Lower lobe of right lung (tissue), 2 donors: ENCODE data around the gene MRTFA. TPM values are rescaled to one million over a fixed set of nuclear protein-coding genes. Genes with fewer than 3 reads are reported as not detected.

ENCODE experiments used
- ATAC-seq, 2 donors: fragments of 200-7000 bp; cut with Tn5 transposase; one replicate each; pipeline ENCODE4 v1.9.1; 2020 to 2022; ENCODE audit warnings: mild to moderate bottlenecking in 2 of 2, moderate library complexity in 2 of 2
- DNase-seq: peaks from one replicate; pipeline ENCODE4 v3.0.0-alpha.2; 2020
- H3K27ac ChIP-seq: fragments of 200-600 bp; one replicate; pipeline ENCODE4 v1.8.0; 2022
- H3K27me3 ChIP-seq: fragments of 200-600 bp; one replicate; pipeline ENCODE4 v1.8.0; 2022; ENCODE audit warnings: low read depth
- H3K36me3 ChIP-seq: fragments of 200-600 bp; one replicate; pipeline ENCODE4 v1.8.0; 2022; ENCODE audit warnings: mild to moderate bottlenecking
- H3K4me1 ChIP-seq: fragments of 200-600 bp; one replicate; pipeline ENCODE4 v1.8.0; 2022
- H3K4me3 ChIP-seq: fragments of 200-600 bp; one replicate; pipeline ENCODE4 v1.8.0; 2022; ENCODE audit warnings: mild to moderate bottlenecking
- H3K9me3 ChIP-seq: fragments of 200-600 bp; one replicate; pipeline ENCODE4 v1.8.0; 2022
- intact Hi-C: fragments of 100-400 bp; cut with DNase I; formaldehyde crosslinking; loops from one replicate; pipeline ENCODE4 v1.11.0; 2022
- total RNA-seq: library from RNA; stranded (reverse); fragmentation: NEBNext Ultra II Directional; extraction: Animal tissue kit (Norgen Biotek cat#: 25700); gene quantifications from one replicate; pipeline ENCODE4 v1.2.1, GENCODE V29; 2021
- TF ChIP-seq, protein P1 (sequence below): fragments of 200-600 bp; IDR thresholded peaks from one replicate; pipeline ENCODE4 v1.8.0; 2022; ENCODE audit warnings: antibody characterized with exemption, mild to moderate bottlenecking
- donor health status: DM: no; HTN: yes; CAD: no; lungs with severe emphysema.

Gene MRTFA
- total RNA-seq, 1 donor from 2014 or later: 54.2 TPM

DNA sequence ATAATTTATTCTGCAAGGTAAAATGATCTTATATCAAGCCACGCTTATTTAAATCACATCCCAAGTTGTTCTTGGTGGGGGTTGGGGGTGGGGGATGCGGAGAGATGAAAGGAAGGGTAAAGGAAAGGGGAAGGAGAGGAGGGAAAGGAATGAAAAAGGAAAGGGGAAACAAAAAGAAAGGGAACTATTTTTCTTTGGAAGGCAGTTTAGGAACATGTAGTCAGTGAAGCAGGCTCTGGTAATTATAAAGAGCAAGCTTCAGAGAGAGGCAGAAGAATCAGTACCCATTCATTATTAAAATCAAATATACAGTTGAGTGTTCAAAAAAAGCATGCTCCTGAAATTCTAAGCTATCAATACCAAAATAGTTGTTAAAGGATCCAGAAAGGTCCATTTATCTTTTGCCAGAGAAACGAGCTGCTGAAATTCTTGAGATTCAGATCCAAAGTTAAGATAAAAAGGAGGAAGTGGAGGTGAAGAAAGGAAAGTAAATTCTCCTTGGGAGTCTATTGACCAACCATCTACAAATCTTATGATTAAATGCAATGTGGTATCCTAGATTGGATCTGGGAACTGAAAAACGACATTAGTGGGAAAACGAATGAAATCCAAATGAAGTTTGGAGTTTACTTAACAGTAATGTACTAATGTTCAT lies 158.7 kb downstream of the MRTFA start:
- no peak for ATAC-seq
- no peaks in the 10 kb centered on the region for H3K27me3 ChIP-seq
- intact Hi-C loops: no loop called here
- H3K36me3 ChIP-seq: no peaks in the 10 kb centered on the region
- no peaks in the 10 kb centered on the region for H3K9me3 ChIP-seq
- TF ChIP-seq, protein P1, sequence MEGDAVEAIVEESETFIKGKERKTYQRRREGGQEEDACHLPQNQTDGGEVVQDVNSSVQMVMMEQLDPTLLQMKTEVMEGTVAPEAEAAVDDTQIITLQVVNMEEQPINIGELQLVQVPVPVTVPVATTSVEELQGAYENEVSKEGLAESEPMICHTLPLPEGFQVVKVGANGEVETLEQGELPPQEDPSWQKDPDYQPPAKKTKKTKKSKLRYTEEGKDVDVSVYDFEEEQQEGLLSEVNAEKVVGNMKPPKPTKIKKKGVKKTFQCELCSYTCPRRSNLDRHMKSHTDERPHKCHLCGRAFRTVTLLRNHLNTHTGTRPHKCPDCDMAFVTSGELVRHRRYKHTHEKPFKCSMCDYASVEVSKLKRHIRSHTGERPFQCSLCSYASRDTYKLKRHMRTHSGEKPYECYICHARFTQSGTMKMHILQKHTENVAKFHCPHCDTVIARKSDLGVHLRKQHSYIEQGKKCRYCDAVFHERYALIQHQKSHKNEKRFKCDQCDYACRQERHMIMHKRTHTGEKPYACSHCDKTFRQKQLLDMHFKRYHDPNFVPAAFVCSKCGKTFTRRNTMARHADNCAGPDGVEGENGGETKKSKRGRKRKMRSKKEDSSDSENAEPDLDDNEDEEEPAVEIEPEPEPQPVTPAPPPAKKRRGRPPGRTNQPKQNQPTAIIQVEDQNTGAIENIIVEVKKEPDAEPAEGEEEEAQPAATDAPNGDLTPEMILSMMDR: no peak
- DNase-seq: no peak
- H3K4me3 ChIP-seq: no peak overlapping the region
- H3K4me1 ChIP-seq: peaks cover 23% of the 10 kb centered on the region
- no peak overlapping the region for H3K27ac ChIP-seq

DNA sequence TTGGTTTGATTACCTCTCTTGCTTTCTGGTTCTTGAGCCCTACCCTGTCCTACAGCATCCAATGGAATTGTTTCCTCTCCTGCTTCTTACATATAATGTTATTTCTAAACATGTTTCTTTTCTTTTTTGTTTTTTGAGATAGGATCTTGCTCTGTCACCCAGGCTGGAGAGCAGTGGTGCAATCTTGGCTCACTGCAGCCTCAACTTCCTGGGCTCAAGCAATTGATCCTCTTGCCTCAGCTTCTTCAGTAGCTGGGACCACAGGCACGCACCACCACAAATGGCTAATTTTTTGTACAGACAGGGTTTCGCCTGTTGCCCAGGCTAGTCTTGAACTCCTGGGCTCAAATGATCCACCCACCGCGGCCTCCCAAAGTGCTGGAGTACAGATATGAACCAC lies 160.2 kb downstream of the MRTFA start:
- no peak overlapping the region for H3K27ac ChIP-seq
- TF ChIP-seq, protein P1: no peak
- no peak for ATAC-seq
- H3K9me3 ChIP-seq: no peaks in the 10 kb centered on the region
- intact Hi-C loops: no loop called here
- peaks cover 22% of the 10 kb centered on the region for H3K4me1 ChIP-seq
- no peak overlapping the region for H3K4me3 ChIP-seq
- no peaks in the 10 kb centered on the region for H3K27me3 ChIP-seq
- no peaks in the 10 kb centered on the region for H3K36me3 ChIP-seq
- DNase-seq: no peak

DNA sequence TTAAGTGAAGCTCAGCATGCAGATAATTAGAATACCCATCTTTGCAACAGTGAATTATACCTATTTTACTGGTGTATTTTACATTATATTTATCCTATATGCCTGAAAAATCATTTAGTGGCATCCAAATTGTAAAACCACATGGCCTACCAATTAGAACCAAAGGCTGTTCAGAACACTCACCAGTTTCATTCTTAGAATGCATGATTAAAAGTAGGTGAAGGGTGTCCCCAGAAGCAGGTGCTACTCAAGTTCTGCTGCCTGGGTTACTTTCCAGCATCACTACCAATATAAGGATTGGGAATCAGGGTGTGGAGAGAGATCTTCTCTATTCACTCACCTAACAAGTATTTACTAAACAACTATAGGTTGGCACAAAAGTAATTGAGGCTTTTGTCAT lies 162.8 kb downstream of the MRTFA start:
- H3K9me3 ChIP-seq: no peaks in the 10 kb centered on the region
- ATAC-seq (no peak), DNase-seq (no peak)
- H3K4me1 ChIP-seq: peaks cover 18% of the 10 kb centered on the region
- intact Hi-C loops: no loop called here
- H3K4me3 ChIP-seq: no peak overlapping the region
- H3K36me3 ChIP-seq: no peaks in the 10 kb centered on the region
- TF ChIP-seq, protein P1: no peak
- H3K27me3 ChIP-seq: no peaks in the 10 kb centered on the region
- H3K27ac ChIP-seq: no peak overlapping the region

DNA sequence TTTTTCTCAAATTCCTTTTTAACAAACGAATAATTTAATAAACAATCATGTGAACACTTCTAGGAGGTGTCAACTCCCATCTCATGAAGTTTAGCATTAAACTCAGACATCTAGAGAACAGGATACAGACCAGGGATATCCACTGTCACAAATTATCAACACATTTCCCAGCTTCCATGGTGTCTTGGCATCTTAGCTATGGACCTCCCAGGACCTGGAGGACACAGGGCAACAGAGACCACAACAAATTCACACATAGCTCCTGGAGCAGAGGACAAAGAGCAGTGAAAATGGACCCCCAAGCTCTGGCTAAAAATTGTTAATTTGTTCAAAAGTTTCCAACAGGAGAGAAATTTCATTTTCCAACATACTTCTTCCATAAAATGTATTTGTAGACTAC lies 163.9 kb downstream of the MRTFA start:
- H3K27me3 ChIP-seq: no peaks in the 10 kb centered on the region
- intact Hi-C loops: no loop called here
- DNase-seq: no peak
- H3K4me3 ChIP-seq: no peak overlapping the region
- H3K36me3 ChIP-seq: no peaks in the 10 kb centered on the region
- TF ChIP-seq, protein P1: no peak
- H3K4me1 ChIP-seq: peaks cover 10% of the 10 kb centered on the region
- H3K9me3 ChIP-seq: no peaks in the 10 kb centered on the region
- no peak overlapping the region for H3K27ac ChIP-seq
- no peak for ATAC-seq

DNA sequence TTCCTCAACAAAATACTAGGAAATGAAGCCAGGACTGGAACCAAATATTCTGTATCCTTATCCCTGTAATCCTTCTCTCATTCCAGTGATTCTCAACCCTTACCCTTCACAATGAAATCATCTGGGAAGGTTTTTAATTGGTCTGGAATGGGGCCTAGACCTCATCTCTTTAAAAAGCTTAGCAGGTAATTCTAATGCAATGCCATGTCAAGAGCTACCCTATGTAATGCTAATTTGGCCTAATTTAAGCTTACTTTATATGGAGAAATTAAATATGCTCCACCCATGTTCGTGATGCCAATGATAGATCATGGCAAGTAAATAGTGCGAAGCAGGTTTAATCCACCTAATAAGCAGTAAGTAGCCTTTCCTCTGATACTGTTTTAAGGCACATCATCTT lies 164.5 kb downstream of the MRTFA start:
- Histone ChIP-seq H3K9me3 (no peaks in the 10 kb centered on the region), H3K27me3 (no peaks in the 10 kb centered on the region), H3K4me3 (no peak overlapping the region), H3K27ac (no peak overlapping the region), H3K36me3 (no peaks in the 10 kb centered on the region), H3K4me1 (peaks cover 9% of the 10 kb centered on the region)
- intact Hi-C loops: no loop called here
- TF ChIP-seq, protein P1: no peak
- ATAC-seq (no peak), DNase-seq (no peak)
